MM.1S (cell line): Measurements from ENCODE around the gene LIN28B.

ENCODE experiments used
- DNase-seq: peaks from one replicate; pipeline ENCODE4 v3.0.0-alpha.2; 2015
- H2AFZ ChIP-seq: fragments of 300-600 bp; sonication (generic); 2 replicates; pipeline ENCODE4 v1.6.0; 2016; ENCODE audit warnings: antibody characterized with exemption, low read length
- H3F3A ChIP-seq: fragments of 300-600 bp; sonication (generic); 2 replicates; pipeline ENCODE4 v1.6.1; 2016; ENCODE audit warnings: mild to moderate bottlenecking, antibody characterized with exemption, low read length, moderate library complexity, mixed read lengths; ENCODE audit not compliant: insufficient read depth
- H3K27ac ChIP-seq: fragments of 300-600 bp; sonication (generic); 2 replicates; pipeline ENCODE4 v1.5.1; 2016; ENCODE audit warnings: mild to moderate bottlenecking, low read length
- H3K27me3 ChIP-seq: fragments of 300-600 bp; sonication (generic); replicated peaks from 2 replicates; pipeline ENCODE4 v1.6.0; 2016; ENCODE audit warnings: low read length; ENCODE audit not compliant: insufficient read depth
- H3K36me3 ChIP-seq: fragments of 300-600 bp; sonication (generic); replicated peaks from 2 replicates; pipeline ENCODE4 v1.6.1; 2016; ENCODE audit warnings: mild to moderate bottlenecking, low read length, mixed read lengths; ENCODE audit not compliant: insufficient read depth
- H3K4me1 ChIP-seq: fragments of 300-600 bp; sonication (generic); 2 replicates; pipeline ENCODE4 v1.6.1; 2016; ENCODE audit warnings: low read length, mixed read lengths
- H3K4me2 ChIP-seq: fragments of 300-600 bp; sonication (generic); 2 replicates; pipeline ENCODE4 v1.6.0; 2016; ENCODE audit warnings: low read depth, low read length
- H3K4me3 ChIP-seq: fragments of 300-600 bp; sonication (generic); 2 replicates; pipeline ENCODE4 v1.5.1; 2016; ENCODE audit warnings: low read length, mixed read lengths
- H3K79me2 ChIP-seq: fragments of 300-600 bp; sonication (generic); 2 replicates; pipeline ENCODE4 v1.6.1; 2016; ENCODE audit warnings: mixed run types, low read length, mixed read lengths
- H3K9ac ChIP-seq: fragments of 300-600 bp; sonication (generic); 2 replicates; pipeline ENCODE4 v1.6.1; 2016; ENCODE audit warnings: low read length, mixed read lengths
- H3K9me2 ChIP-seq: fragments of 300-600 bp; sonication (generic); replicated peaks from 2 replicates; pipeline ENCODE4 v1.6.1; 2016; ENCODE audit warnings: mild to moderate bottlenecking, low read length, mixed read lengths; ENCODE audit not compliant: insufficient read depth
- H3K9me3 ChIP-seq: fragments of 300-600 bp; sonication (generic); replicated peaks from 2 replicates; pipeline ENCODE4 v1.6.1; 2016; ENCODE audit warnings: mild to moderate bottlenecking, low read length, mixed read lengths; ENCODE audit not compliant: insufficient read depth
- H4K20me1 ChIP-seq: fragments of 300-600 bp; sonication (generic); 2 replicates; pipeline ENCODE4 v1.6.1; 2016; ENCODE audit warnings: mild to moderate bottlenecking, low read length, moderate library complexity, mixed read lengths; ENCODE audit not compliant: insufficient read depth
- EZH2 ChIP-seq: fragments of 300-600 bp; sonication (generic); optimal IDR thresholded peaks from 2 replicates; pipeline ENCODE3; 2017; ENCODE audit warnings: low read depth, mild to moderate bottlenecking, antibody characterized with exemption, low read length, mixed read lengths
- EZH2phosphoT487 ChIP-seq: fragments of 300-600 bp; sonication (generic); IDR thresholded peaks from 2 replicates; pipeline ENCODE4 v1.6.1; 2018; ENCODE audit warnings: antibody characterized with exemption, low read length
- TF ChIP-seq, protein P1 (sequence below): fragments of 300-600 bp; sonication (generic); IDR thresholded peaks from 2 replicates; pipeline ENCODE4 v1.5.1; 2016; ENCODE audit warnings: antibody characterized with exemption, low read length, mixed read lengths

The LIN28B gene

DNA sequence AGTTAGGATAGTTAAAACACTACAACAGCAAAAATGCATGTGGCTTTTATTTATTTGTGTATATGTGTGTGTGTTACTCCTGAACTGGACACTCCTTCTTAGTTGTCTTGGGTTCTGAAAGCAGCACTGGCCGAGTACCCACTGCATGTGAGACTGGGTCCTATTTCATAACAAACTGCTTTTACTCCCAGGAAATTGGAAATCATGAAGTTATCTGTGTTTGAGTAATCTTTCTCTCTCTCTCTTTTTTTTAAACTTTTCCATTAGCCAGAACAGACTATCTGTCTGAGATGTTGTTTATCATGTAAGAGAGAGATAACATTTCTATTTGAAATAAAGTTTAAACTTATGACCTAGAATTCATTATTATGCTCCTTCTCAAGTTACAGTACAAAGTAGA, 110.4 kb downstream of the LIN28B start:
- Histone ChIP-seq H3K9me3 (no peaks in the 10 kb centered on the region), H3K4me3 (no peak overlapping the region), H3K9ac (no peak overlapping the region), H3K79me2 (no peaks in the 10 kb centered on the region), H3K9me2 (no peaks in the 10 kb centered on the region), H3F3A (no peaks in the 10 kb centered on the region), H3K27me3 (no peaks in the 10 kb centered on the region), H3K4me2 (no peak overlapping the region), H3K4me1 (no peaks in the 10 kb centered on the region), H3K36me3 (no peaks in the 10 kb centered on the region), H2AFZ (no peak overlapping the region), H4K20me1 (no peaks in the 10 kb centered on the region), H3K27ac (no peak overlapping the region)
- TF ChIP-seq EZH2: no peak
- TF ChIP-seq, protein P1, sequence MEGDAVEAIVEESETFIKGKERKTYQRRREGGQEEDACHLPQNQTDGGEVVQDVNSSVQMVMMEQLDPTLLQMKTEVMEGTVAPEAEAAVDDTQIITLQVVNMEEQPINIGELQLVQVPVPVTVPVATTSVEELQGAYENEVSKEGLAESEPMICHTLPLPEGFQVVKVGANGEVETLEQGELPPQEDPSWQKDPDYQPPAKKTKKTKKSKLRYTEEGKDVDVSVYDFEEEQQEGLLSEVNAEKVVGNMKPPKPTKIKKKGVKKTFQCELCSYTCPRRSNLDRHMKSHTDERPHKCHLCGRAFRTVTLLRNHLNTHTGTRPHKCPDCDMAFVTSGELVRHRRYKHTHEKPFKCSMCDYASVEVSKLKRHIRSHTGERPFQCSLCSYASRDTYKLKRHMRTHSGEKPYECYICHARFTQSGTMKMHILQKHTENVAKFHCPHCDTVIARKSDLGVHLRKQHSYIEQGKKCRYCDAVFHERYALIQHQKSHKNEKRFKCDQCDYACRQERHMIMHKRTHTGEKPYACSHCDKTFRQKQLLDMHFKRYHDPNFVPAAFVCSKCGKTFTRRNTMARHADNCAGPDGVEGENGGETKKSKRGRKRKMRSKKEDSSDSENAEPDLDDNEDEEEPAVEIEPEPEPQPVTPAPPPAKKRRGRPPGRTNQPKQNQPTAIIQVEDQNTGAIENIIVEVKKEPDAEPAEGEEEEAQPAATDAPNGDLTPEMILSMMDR: no peak
- TF ChIP-seq EZH2phosphoT487: no peak
- no peak for DNase-seq

DNA sequence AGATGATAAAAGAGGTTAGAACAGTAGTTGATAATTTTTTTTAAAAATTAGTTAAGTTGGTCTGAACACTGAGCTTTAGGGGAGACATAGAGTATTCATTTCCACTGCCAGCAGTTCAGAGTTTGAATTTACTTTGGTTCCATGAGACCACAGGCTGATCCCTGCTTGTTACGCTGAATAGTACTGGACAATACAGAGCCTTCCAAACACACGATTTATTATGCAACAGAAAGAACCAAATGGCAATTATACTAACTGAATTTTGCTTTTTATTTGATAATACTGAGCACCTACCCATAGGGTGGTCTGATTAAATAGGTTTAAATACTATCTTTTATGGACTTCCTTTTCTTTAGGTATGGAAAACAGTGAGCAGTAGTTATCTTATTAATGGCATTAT, 111.5 kb downstream of the LIN28B start:
- Histone ChIP-seq H3K27me3 (no peaks in the 10 kb centered on the region), H2AFZ (no peak overlapping the region), H3K4me3 (no peak overlapping the region), H3K9me3 (no peaks in the 10 kb centered on the region), H4K20me1 (no peaks in the 10 kb centered on the region), H3K4me1 (no peaks in the 10 kb centered on the region), H3F3A (no peaks in the 10 kb centered on the region), H3K27ac (no peak overlapping the region), H3K4me2 (no peak overlapping the region), H3K79me2 (no peaks in the 10 kb centered on the region), H3K9ac (no peak overlapping the region), H3K9me2 (no peaks in the 10 kb centered on the region), H3K36me3 (no peaks in the 10 kb centered on the region)
- DNase-seq: no peak
- TF ChIP-seq EZH2 (no peak), EZH2phosphoT487 (no peak)
- TF ChIP-seq, protein P1: no peak

DNA sequence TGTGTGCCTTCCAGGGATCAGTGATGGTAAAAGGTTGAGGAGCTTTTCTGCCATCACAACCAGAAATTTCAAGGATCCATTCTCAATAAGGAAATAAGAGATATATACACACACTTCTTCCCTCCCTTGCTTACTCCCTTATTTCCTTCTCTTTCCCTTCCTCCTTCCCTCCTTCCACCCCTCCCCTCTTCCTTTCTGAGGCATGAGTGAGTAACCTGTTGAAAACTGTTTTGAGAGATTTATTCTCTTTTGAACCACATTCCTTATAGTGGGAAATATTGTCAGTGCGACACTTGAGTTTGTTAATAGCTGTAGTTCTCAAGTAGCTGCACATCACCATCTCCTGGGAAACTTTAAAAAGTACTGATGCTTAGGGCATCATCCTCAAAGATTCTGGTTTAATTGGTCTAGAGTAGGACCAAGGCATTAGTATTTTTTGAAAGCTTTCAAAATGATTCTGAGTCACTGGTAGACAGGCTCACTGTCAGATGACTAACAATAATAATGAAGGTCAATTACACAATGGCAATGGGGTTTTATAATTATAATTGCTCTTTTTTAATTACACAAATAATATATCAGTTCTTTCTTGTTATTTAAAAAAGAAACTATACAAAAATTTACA, 113.0 kb downstream of the LIN28B start:
- H3K4me3 ChIP-seq: no peak overlapping the region
- H3K9me3 ChIP-seq: no peaks in the 10 kb centered on the region
- H3K9me2 ChIP-seq: no peaks in the 10 kb centered on the region
- no peak overlapping the region for H3K9ac ChIP-seq
- no peaks in the 10 kb centered on the region for H4K20me1 ChIP-seq
- no peak overlapping the region for H3K4me2 ChIP-seq
- no peak for DNase-seq
- no peak overlapping the region for H3K27ac ChIP-seq
- H3K36me3 ChIP-seq: no peaks in the 10 kb centered on the region
- H3K79me2 ChIP-seq: no peaks in the 10 kb centered on the region
- H2AFZ ChIP-seq: no peak overlapping the region
- TF ChIP-seq EZH2phosphoT487 (no peak), EZH2 (no peak)
- TF ChIP-seq, protein P1: no peak
- H3K27me3 ChIP-seq: no peaks in the 10 kb centered on the region
- no peaks in the 10 kb centered on the region for H3F3A ChIP-seq
- H3K4me1 ChIP-seq: no peaks in the 10 kb centered on the region
